GM20000 (cell line): Measurements from ENCODE around the gene MRPL36.

Experiments used
- DNase-seq: peaks from one replicate; pipeline ENCODE4 v3.0.0; 2012; ENCODE audit warnings: low spot score
- CTCF ChIP-seq: IDR thresholded peaks from 2 replicates; pipeline ENCODE4 v1.5.1; 2012; ENCODE audit warnings: mild to moderate bottlenecking, control low read depth; ENCODE audit errors: extremely low read depth, missing control alignments

MRPL36 gene

GRCh38 chr5:1760231-1760630, 39.4 kb downstream of the MRPL36 start:
- no peak for DNase-seq
- TF ChIP-seq CTCF = no peak

GRCh38 chr5:1759378-1759970, 40.2 kb downstream of the MRPL36 start:
- DNase-seq = no peak
- no peak for TF ChIP-seq CTCF

- DNase-seq = no peak
- no peak for TF ChIP-seq CTCF
Measured at GRCh38 chr5:1758574-1758973, 41.1 kb downstream of the MRPL36 start.

DNA sequence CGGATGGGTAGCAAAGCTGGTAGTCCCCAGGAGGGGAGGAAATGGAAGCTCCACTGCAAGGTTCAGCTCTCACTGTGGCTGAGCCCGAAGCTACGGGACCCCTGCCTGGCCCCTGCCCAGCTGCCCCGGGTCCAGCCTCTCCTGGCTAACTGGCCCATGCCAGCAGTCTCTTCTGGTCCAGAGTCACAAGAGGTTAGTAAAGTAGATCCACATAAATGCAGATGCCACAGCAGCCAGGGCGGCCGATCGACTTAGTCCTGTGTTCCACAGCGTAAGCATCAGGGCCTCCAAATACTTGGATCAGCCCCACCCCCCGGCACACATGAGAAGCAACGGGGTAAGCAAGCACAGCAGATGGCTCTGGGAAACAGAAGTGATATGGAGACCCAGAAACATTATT, 42.1 kb downstream of the MRPL36 start:
- TF ChIP-seq CTCF = no peak
- DNase-seq = no peak

DNA sequence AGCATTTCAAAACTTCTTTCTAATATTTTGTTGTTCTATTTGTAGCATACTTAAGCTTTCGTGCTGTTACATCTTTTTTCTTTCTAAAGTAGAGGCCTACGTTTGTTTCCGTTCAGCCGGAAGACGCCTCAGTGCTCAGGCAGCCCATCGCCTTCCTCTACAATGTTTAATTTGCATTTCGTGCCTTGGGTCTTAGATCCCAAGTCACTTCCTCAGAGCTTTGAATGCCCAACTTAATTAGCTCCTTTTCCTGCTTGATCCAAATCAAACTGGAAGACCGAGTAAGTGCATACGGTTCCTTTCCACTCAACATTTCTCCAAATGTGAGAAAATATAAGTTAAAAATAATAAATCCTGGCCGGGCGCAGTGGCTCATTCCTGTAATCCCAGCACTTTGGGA, 43.2 kb downstream of the MRPL36 start:
- no peak for DNase-seq
- TF ChIP-seq CTCF = no peak

- no peak for TF ChIP-seq CTCF
- DNase-seq = no peak
Measured at GRCh38 chr5:1755321-1755949, 44.2 kb downstream of the MRPL36 start.

GRCh38 chr5:1754531-1755220, 45.0 kb downstream of the MRPL36 start:
- no peak for TF ChIP-seq CTCF
- DNase-seq = no peak
